Pancreas (tissue), 10 donors: ENCODE data around the gene NXPE4. TPM values are rescaled to one million over a fixed set of nuclear protein-coding genes. Genes with fewer than 3 reads are reported as not detected.

Experiments
- ATAC-seq, 4 donors: fragments of 200-7000 bp; cut with Tn5 transposase; one replicate each; pipeline versions ENCODE4 v1.8.0 to v1.9.1; 2020; ENCODE audit warnings: mild to moderate bottlenecking in 4 of 4, moderate library complexity in 4 of 4
- DNase-seq, 6 donors: peaks; one replicate each; pipeline ENCODE4 v3.0.0-alpha.2; 2020
- FAIRE-seq: peaks from 2 replicates; lab custom pipeline; 2012; peaks lifted over from hg19 to GRCh38; lab: Jason Lieb, UNC
- H3K27ac ChIP-seq, 4 donors: fragments of 200-600 bp; sonication (generic); 1 replicate in 3 of 4; 2 replicates in 1 of 4; pipeline versions ENCODE4 v1.5.0 to v1.8.0; 2020
- H3K27me3 ChIP-seq, 4 donors: fragments of 200-600 bp; one replicate each; pipeline ENCODE4 v1.8.0; 2021
- H3K36me3 ChIP-seq, 3 donors: fragments of 200-600 bp; sonication (generic) in 1 of 3; one replicate each; pipeline versions ENCODE4 v1.5.0 to v1.8.0; 2020 to 2021
- H3K4me1 ChIP-seq, 3 donors: fragments of 200-600 bp; one replicate each; pipeline ENCODE4 v1.8.0; 2021
- H3K4me3 ChIP-seq, 4 donors: fragments of 200-600 bp; sonication (generic) in 2 of 4; one replicate each; pipeline versions ENCODE4 v1.5.0 to v1.8.0; 2020 to 2021
- H3K9me3 ChIP-seq, 4 donors: fragments of 200-600 bp; one replicate each; pipeline ENCODE4 v1.8.0; 2021
- CTCF ChIP-seq, 4 donors: fragments of 200-600 bp; sonication (generic) in 3 of 4; IDR thresholded peaks; one replicate each; pipeline versions ENCODE4 v1.5.0 to v1.8.0; 2021; ENCODE audit warnings: antibody characterized with exemption in 4 of 4
- WGBS, 2 donors: extraction: QIAGEN DNeasy Blood & Tissue Kit; methylation state at CpG; one replicate each; pipeline ENCODE4 v1.1.7; 2013; 5-methylcytosine and 5-hydroxymethylcytosine counted together
- intact Hi-C, 3 donors: fragments of 100-400 bp; cut with DNase I; formaldehyde crosslinking; loops; one replicate each; pipeline versions ENCODE4 v1.11.1 to v1.14.2; 2022
- polyA plus RNA-seq, 2 donors: library from polyadenylated mRNA; stranded (reverse); fragments of 200-250 nt; gene quantifications; one replicate each; pipeline ENCODE4 v1.2.3, GENCODE V29; 2013
- total RNA-seq, 6 donors: library from RNA; stranded (reverse); fragmentation: NEBNext Ultra II Directional in 4 of 6; extraction: Animal tissue kit (Norgen Biotek cat#: 25700) in 4 of 6; gene quantifications; one replicate each; pipeline versions ENCODE4 v1.2.1 to v1.2.4, GENCODE V29; 2021 to 2023
- donor health status: healthy with polysubstance abuse.
- donor health status: DM: no; HTN: no; CAD: no; lungs with moderate emphysema.
- donor health status: DM: no; HTN: no; CAD: no.
- donor health status: control.
- donor health status: control.
- donor health status: Bipolar disorder and iron deficiency.
- donor health status: DM: yes; HTN: yes; CAD: no.
- donor health status: DM: no; HTN: no; CAD: no.
- donor health status: DM: no; HTN: no; CAD: no.
- donor health status: DM: yes; HTN: yes; CAD: no.

Gene NXPE4
- total and polyA plus RNA-seq, 8 donors = not detected

DNA sequence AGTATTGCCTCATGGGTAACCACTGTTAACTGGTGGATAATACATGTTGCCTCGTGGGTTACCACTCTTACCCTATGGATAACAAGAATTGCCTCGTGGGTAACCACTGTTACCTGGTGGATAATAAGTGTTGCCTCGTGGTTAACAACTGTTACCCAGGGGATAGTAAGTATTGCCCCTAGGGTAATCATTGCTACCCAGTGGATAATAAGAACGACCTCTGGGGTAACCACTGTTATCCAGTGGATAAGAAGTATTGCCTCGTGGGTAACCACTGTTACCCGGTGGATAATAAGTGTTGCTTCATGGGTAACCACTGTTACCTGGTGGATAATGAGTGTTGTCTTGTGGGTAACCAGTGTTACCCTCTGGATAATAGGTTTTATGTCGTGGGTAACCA is 28.1 kb upstream of the NXPE4 start:
- no peaks in the 10 kb centered on the region for H3K9me3 ChIP-seq
- no peaks in the 10 kb centered on the region for H3K27me3 ChIP-seq
- no peak overlapping the region for H3K27ac ChIP-seq
- WGBS, 2 donors = 46 to 54% methylated on average over 7 of the region's 7 CpGs
- no peaks in the 10 kb centered on the region for H3K36me3 ChIP-seq
- TF ChIP-seq CTCF (IDR thresholded peaks at IDR 0.05) = no peak
- no peak for DNase-seq
- intact Hi-C loops = no loop called here
- no peak for ATAC-seq
- FAIRE-seq = no peak
- no peaks in the 10 kb centered on the region for H3K4me1 ChIP-seq
- H3K4me3 ChIP-seq = no peak overlapping the region

DNA sequence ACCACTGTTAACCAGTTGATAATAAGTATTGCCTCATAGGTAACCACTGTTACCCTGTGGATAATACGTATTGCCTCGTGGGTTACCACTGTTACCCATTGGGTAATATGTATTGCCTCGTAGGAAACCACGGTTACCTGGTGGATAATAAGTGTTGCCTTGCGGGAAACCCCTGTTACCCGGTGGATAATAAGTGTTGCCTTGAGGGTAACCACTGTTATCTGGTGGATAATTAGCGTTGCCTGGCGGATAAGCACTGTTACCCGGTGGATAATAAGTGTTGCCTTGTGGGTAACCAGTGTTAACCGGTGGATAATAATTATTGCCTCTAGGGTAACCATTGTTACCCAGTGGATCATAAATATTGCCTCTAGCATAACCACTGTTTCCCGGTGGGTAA is 27.3 kb upstream of the NXPE4 start:
- H3K4me3 ChIP-seq = no peak overlapping the region
- TF ChIP-seq CTCF (IDR thresholded peaks at IDR 0.05) = no peak
- intact Hi-C loops = no loop called here
- DNase-seq (no peak), ATAC-seq (no peak), FAIRE-seq (no peak)
- no peak overlapping the region for H3K27ac ChIP-seq
- no peaks in the 10 kb centered on the region for H3K4me1 ChIP-seq
- 83 to 91% methylated on average over 11 of the region's 11 CpGs for WGBS, 2 donors
- H3K27me3 ChIP-seq = no peaks in the 10 kb centered on the region
- H3K36me3 ChIP-seq = no peaks in the 10 kb centered on the region
- no peaks in the 10 kb centered on the region for H3K9me3 ChIP-seq

DNA sequence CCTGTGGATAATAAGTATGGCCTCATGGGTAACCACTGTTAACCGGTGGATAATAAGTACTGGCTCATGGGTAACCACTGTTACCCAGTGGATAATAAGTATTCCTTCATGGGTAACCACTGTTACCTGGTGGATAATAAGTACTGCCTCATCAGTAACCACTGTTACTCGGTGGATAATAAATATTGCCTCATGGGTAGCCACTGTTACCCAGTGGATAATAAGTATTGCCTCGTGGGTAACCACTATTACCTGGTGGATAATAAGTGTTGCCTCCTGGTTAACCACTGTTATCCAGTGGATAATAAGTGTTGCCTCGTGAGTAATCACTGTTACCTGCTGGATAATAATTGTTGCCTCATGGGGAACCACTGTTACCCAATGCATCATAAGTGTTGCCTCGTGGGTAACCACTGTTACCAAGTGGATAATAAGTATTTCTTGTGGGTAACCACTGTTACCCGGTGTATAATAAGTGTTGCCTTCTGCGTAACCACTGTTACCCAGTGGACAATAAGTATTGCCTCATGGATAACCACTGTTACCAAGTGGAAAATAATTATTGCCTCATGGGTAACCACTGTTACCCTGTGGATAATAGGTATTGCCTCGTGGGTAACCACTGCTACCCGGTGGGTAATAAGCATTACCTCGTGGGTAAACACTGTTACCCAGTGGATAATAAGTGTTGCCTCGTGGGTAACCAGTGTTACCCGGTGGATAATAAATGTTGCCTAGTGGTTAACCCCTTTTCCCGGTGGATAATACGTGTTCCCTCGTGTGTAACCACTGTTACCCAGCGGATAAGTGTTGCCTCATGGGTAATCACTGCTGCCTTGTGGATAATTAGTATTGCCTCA is 26.6 kb upstream of the NXPE4 start:
- ATAC-seq (no peak), DNase-seq (no peak), FAIRE-seq (no peak)
- Histone ChIP-seq H3K4me1 (no peaks in the 10 kb centered on the region), H3K27me3 (no peaks in the 10 kb centered on the region), H3K36me3 (no peaks in the 10 kb centered on the region), H3K27ac (no peak overlapping the region), H3K9me3 (no peaks in the 10 kb centered on the region), H3K4me3 (no peak overlapping the region)
- WGBS, 2 donors = 67 to 77% methylated on average over 16 of the region's 16 CpGs
- intact Hi-C loops = no loop called here
- TF ChIP-seq CTCF (IDR thresholded peaks at IDR 0.05) = no peak

DNA sequence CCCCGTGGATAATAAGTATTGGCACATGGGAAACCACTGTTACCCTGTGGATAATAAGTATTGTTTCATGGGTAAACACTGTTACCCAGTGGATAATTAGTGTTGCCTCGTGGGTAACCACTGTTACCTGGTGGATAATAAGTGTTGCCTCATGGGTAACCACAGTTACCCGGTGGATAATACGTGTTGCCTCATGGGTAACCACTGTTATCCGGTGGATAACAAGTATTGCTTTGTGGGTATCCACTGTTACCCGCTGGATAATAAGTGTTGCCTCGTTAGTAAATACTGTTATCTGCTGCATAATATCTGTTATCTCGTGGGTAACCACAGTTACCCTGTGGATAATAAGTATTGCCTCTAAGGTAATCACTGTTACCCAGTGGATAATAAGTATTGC is 25.5 kb upstream of the NXPE4 start:
- WGBS, 2 donors = 62 to 77% methylated on average over 8 of the region's 8 CpGs
- DNase-seq = no peak
- Histone ChIP-seq H3K4me3 (no peak overlapping the region), H3K36me3 (no peaks in the 10 kb centered on the region), H3K27me3 (no peaks in the 10 kb centered on the region), H3K9me3 (no peaks in the 10 kb centered on the region), H3K4me1 (no peaks in the 10 kb centered on the region), H3K27ac (no peak overlapping the region)
- intact Hi-C loops = no loop called here
- no peak for TF ChIP-seq CTCF (IDR thresholded peaks at IDR 0.05)
- FAIRE-seq = no peak
- no peak for ATAC-seq

DNA sequence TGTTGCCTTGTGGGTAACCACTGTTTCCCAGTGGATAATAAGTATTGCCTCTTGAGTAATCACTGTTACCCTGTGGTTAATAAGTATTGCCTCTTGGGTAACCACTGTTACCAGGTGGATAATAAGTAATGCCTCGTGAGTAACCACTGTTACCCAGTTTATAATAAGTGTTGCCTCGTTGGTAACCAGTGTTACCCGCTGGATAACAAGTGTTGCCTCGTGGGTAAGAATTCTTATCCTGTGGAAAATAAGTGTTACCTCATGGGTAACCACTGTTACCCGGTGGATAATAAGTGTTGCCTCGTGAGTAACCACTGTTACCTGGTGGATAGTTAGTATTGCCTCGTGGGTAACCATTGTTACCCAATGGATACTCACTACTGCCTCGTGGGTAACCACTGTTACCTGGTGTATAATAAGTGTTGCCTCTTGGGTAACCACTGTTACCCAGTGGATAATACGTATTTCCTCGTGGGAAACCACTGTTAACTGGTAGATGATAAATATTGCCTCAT is 24.1 kb upstream of the NXPE4 start:
- no peak for ATAC-seq
- intact Hi-C loops = no loop called here

More for the DNA sequence above, 24.1 kb upstream of the NXPE4 start:
- Histone ChIP-seq H3K36me3 (no peaks in the 10 kb centered on the region), H3K27me3 (no peaks in the 10 kb centered on the region), H3K9me3 (no peaks in the 10 kb centered on the region), H3K27ac (no peak overlapping the region), H3K4me1 (no peaks in the 10 kb centered on the region), H3K4me3 (no peak overlapping the region)
- DNase-seq = no peak
- WGBS, 2 donors = 61 to 66% methylated on average over 10 of the region's 10 CpGs
- TF ChIP-seq CTCF (IDR thresholded peaks at IDR 0.05) = no peak
- no peak for FAIRE-seq
